Endodermal cell (in vitro differentiated cells): Measurements from ENCODE around the gene CASP5. TPM values are rescaled to one million over a fixed set of nuclear protein-coding genes. Genes with fewer than 3 reads are reported as not detected.

Experiments
- DNase-seq: peaks from one replicate; pipeline ENCODE4 v3.0.0-alpha.2; 2017
- H3K27ac ChIP-seq: 2 replicates; pipeline ENCODE4 v1.5.1; 2013; ENCODE audit warnings: mild to moderate bottlenecking, low read depth, low read length, moderate library complexity
- H3K27me3 ChIP-seq: 2 replicates; pipeline ENCODE4 v1.6.1; 2013; ENCODE audit warnings: mild to moderate bottlenecking, low read length, moderate library complexity; ENCODE audit not compliant: insufficient read depth, control insufficient read depth, poor library complexity, severe bottlenecking
- H3K36me3 ChIP-seq: 2 replicates; pipeline ENCODE4 v1.7.0; 2013; ENCODE audit warnings: mild to moderate bottlenecking, low read length, moderate library complexity; ENCODE audit not compliant: control insufficient read depth, insufficient read depth
- H3K4me1 ChIP-seq: one replicate; pipeline ENCODE4 v1.7.0; 2013; ENCODE audit warnings: low read length; ENCODE audit not compliant: control insufficient read depth, insufficient read depth
- H3K4me3 ChIP-seq: 2 replicates; pipeline ENCODE4 v1.5.1; 2013; ENCODE audit warnings: mild to moderate bottlenecking, low read length, moderate library complexity
- H3K9ac ChIP-seq: 2 replicates; pipeline ENCODE4 v1.6.1; 2013; ENCODE audit warnings: mild to moderate bottlenecking, low read length, moderate library complexity; ENCODE audit not compliant: poor library complexity, severe bottlenecking; ENCODE audit errors: extremely low read depth
- H3K9me3 ChIP-seq: 2 replicates; pipeline ENCODE4 v1.6.1; 2013; ENCODE audit warnings: mild to moderate bottlenecking, low read length, moderate library complexity; ENCODE audit not compliant: control insufficient read depth
- H3K27ac Mint-ChIP-seq: 2 replicates; pipeline ENCODE4 v1.8.0; 2020; ENCODE audit warnings: mixed read lengths
- H3K27me3 Mint-ChIP-seq: 2 replicates; pipeline ENCODE4 v1.8.0; 2021; ENCODE audit warnings: mild to moderate bottlenecking, mixed read lengths; ENCODE audit not compliant: insufficient read depth
- H3K36me3 Mint-ChIP-seq: 2 replicates; pipeline ENCODE4 v1.8.0; 2020; ENCODE audit warnings: low read depth, mixed read lengths
- H3K4me1 Mint-ChIP-seq: 2 replicates; pipeline ENCODE4 v1.8.0; 2020; ENCODE audit warnings: mixed read lengths
- H3K4me3 Mint-ChIP-seq: 2 replicates; pipeline ENCODE4 v1.8.0; 2020; ENCODE audit warnings: mild to moderate bottlenecking, moderate library complexity, mixed read lengths
- H3K9me3 Mint-ChIP-seq: 2 replicates; pipeline ENCODE4 v1.8.0; 2020; ENCODE audit warnings: mild to moderate bottlenecking, mixed read lengths
- CTCF ChIP-seq: fragments of 200-600 bp; sonication (generic); conservative IDR thresholded peaks from 2 replicates; pipeline ENCODE4 v1.5.0; 2021; ENCODE audit warnings: antibody characterized with exemption, mild to moderate bottlenecking
- WGBS, 2 experiments: methylation state at CpG; one replicate each; pipeline versions ENCODE4 v1.1.5 to v1.1.7; 2013; ENCODE audit warnings: missing lambda C conversion rate in 2 of 2, mixed read lengths in 1 of 2; ENCODE audit not compliant: insufficient coverage in 1 of 2, insufficient read length in 1 of 2; 5-methylcytosine and 5-hydroxymethylcytosine counted together
- total RNA-seq, 2 donors: library from RNA; stranded (reverse); fragmentation: NEBNext Ultra II Directional in 1 of 2; extraction: Animal tissue kit (Norgen Biotek cat#: 25700) in 1 of 2; gene quantifications; 2 replicates in 1 of 2; 3 replicates in 1 of 2; pipeline ENCODE4 v1.2.1, GENCODE V29; 2021

The CASP5 gene
- total RNA-seq, 2 donors from 2014 or later = not detected

- Mint-ChIP-seq H3K27ac (no peak overlapping the region), H3K4me1 (peaks cover 5% of the 10 kb centered on the region), H3K4me3 (no peak overlapping the region), H3K9me3 (peaks cover 18% of the 10 kb centered on the region), H3K36me3 (no peaks in the 10 kb centered on the region), H3K27me3 (no peaks in the 10 kb centered on the region)
- Histone ChIP-seq H3K9me3 (peaks cover 20% of the 10 kb centered on the region), H3K36me3 (no peaks in the 10 kb centered on the region), H3K4me1 (no peaks in the 10 kb centered on the region), H3K27ac (no peak overlapping the region), H3K27me3 (no peaks in the 10 kb centered on the region), H3K4me3 (no peak overlapping the region), H3K9ac (no peak overlapping the region)
- TF ChIP-seq CTCF = no peak
- no peak for DNase-seq
- WGBS, 2 experiments = 95 to 100% methylated on average over 1 to 5 of the region's 5 CpGs
Measured at GRCh38 chr11:104965735-104966134, 57.2 kb downstream of the CASP5 start.

- no peaks in the 10 kb centered on the region for H3K4me1 ChIP-seq
- TF ChIP-seq CTCF = no peak
- 92 to 100% methylated on average over 1 of the region's 1 CpG for WGBS, 2 experiments
Measured at GRCh38 chr11:104964247-104964646, 58.7 kb downstream of the CASP5 start.

GRCh38 chr11:104962852-104963251, 60.1 kb downstream of the CASP5 start:
- Histone ChIP-seq H3K4me1 (no peaks in the 10 kb centered on the region), H3K4me3 (no peak overlapping the region), H3K9me3 (peaks cover 15% of the 10 kb centered on the region), H3K36me3 (no peaks in the 10 kb centered on the region), H3K27ac (no peak overlapping the region), H3K27me3 (no peaks in the 10 kb centered on the region), H3K9ac (no peak overlapping the region)
- H3K4me3 Mint-ChIP-seq = no peak overlapping the region
- no peak for TF ChIP-seq CTCF
- no peaks in the 10 kb centered on the region for H3K27me3 Mint-ChIP-seq
- no peaks in the 10 kb centered on the region for H3K4me1 Mint-ChIP-seq
- no peak overlapping the region for H3K27ac Mint-ChIP-seq
- 93 to 95% methylated on average over 2 to 3 of the region's 3 CpGs for WGBS, 2 experiments
- peaks cover 13% of the 10 kb centered on the region for H3K9me3 Mint-ChIP-seq
- no peaks in the 10 kb centered on the region for H3K36me3 Mint-ChIP-seq
- DNase-seq = no peak

More at GRCh38 chr11:104964247-104964646, 58.7 kb downstream of the CASP5 start:
- Mint-ChIP-seq H3K27ac (no peak overlapping the region), H3K27me3 (no peaks in the 10 kb centered on the region), H3K4me1 (peaks cover 3% of the 10 kb centered on the region), H3K36me3 (no peaks in the 10 kb centered on the region), H3K4me3 (no peak overlapping the region), H3K9me3 (peaks cover 13% of the 10 kb centered on the region)
- no peaks in the 10 kb centered on the region for H3K27me3 ChIP-seq
- no peak for DNase-seq
- no peak overlapping the region for H3K4me3 ChIP-seq
- peaks cover 15% of the 10 kb centered on the region for H3K9me3 ChIP-seq
- H3K36me3 ChIP-seq = no peaks in the 10 kb centered on the region
- no peak overlapping the region for H3K27ac ChIP-seq
- no peak overlapping the region for H3K9ac ChIP-seq
